ENCODE results near the gene UCP2. TPM values are rescaled to one million over a fixed set of nuclear protein-coding genes. Genes with fewer than 3 reads are reported as not detected.

Gene UCP2
- total and polyA plus RNA-seq, 9 of the 15 experiments (the other 6 are each of a cell fraction or from before 2014, with no cell fraction given), result 19.2 to 216 (median 87.9) TPM

DNA sequence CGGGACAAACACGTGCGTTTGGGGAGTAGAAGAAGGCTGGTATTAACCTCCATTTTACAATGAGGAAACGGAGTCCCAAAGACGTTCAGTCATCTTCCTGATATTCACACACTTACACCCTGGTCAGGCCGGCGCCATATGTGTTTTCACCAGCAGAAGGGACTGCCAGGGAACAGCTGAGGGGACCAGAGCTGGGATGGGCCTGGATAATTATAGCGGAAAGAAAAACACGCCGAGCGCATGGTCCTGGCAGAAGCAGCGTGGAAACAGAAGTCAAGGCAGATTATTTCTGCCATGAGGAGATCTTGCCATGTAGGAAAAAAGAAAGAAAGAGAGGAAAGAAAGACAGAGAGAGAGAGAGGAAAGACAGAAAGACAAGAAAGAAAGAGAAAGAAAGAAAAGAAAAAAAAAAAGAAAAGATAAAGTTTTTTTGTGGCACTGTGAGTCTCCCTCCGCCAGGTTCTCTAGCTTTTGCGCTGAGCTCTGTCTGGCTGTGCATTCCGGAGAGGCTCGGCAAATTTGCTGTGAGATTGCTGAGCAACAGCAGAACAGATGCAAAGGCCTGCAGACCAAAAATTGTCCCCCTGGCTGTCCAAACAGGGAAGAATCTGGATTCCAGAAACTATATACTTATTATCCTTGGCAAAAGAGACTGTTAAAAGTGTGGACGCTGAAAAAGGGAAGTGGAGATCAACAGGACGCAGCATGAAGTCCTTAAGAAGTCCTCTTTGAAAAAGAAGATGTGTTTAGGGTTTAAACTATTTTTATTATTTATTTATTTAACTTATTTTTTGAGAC, 1.3 kb upstream of the UCP2 start (continued):
- TF ChIP-seq ZNF764 (CRISPR knock-in tag; IDR thresholded peaks at IDR 0.05; ENCODE audit: low read depth) (no peak), NBN (IDR thresholded peaks at IDR 0.05; ENCODE audit: low read depth) (no peak), DIDO1 (tag; IDR thresholded peaks at IDR 0.05; ENCODE audit: low read depth) (0 out of 2 replicates have a peak, but pooled peaks have one; percentile 6), XRCC5 (IDR thresholded peaks at IDR 0.05; ENCODE audit: low read depth, low read length) (no peak), TAF9B (IDR thresholded peaks at IDR 0.05; ENCODE audit: partially characterized antibody) (no peak), STAT5B (CRISPR knock-in tag; IDR thresholded peaks at IDR 0.05) (no peak), RHOXF2B (CRISPR knock-in tag; conservative IDR thresholded peaks at IDR 0.05) (no peak), ZNF444 (CRISPR knock-in tag; IDR thresholded peaks at IDR 0.05) (no peak), PTRF (tag; IDR thresholded peaks at IDR 0.05) (no peak), C11orf30 (IDR thresholded peaks at IDR 0.05; ENCODE audit: low read depth) (no peak), PRMT5 (CRISPR knock-in tag; IDR thresholded peaks at IDR 0.05) (no peak), ZNF668 (CRISPR knock-in tag; IDR thresholded peaks at IDR 0.05) (no peak; the same call in 1 of the 2 replicates), TAF15 (IDR thresholded peaks at IDR 0.05; ENCODE audit: low read depth, low read length) (no peak), CXXC5 (CRISPR knock-in tag; IDR thresholded peaks at IDR 0.05) (no peak), ELF2 (CRISPR knock-in tag; IDR thresholded peaks at IDR 0.05) (no peak)
- TF ChIP-seq, protein P1, sequence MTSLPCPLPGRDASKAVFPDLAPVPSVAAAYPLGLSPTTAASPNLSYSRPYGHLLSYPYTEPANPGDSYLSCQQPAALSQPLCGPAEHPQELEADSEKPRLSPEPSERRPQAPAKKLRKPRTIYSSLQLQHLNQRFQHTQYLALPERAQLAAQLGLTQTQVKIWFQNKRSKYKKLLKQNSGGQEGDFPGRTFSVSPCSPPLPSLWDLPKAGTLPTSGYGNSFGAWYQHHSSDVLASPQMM (CRISPR knock-in tag; IDR thresholded peaks at IDR 0.05), result no peak
- TF ChIP-seq, protein P2, sequence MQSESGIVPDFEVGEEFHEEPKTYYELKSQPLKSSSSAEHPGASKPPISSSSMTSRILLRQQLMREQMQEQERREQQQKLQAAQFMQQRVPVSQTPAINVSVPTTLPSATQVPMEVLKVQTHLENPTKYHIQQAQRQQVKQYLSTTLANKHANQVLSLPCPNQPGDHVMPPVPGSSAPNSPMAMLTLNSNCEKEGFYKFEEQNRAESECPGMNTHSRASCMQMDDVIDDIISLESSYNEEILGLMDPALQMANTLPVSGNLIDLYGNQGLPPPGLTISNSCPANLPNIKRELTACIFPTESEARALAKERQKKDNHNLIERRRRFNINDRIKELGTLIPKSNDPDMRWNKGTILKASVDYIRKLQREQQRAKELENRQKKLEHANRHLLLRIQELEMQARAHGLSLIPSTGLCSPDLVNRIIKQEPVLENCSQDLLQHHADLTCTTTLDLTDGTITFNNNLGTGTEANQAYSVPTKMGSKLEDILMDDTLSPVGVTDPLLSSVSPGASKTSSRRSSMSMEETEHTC (IDR thresholded peaks at IDR 0.05), result no peak
- TF ChIP-seq, protein P3, sequence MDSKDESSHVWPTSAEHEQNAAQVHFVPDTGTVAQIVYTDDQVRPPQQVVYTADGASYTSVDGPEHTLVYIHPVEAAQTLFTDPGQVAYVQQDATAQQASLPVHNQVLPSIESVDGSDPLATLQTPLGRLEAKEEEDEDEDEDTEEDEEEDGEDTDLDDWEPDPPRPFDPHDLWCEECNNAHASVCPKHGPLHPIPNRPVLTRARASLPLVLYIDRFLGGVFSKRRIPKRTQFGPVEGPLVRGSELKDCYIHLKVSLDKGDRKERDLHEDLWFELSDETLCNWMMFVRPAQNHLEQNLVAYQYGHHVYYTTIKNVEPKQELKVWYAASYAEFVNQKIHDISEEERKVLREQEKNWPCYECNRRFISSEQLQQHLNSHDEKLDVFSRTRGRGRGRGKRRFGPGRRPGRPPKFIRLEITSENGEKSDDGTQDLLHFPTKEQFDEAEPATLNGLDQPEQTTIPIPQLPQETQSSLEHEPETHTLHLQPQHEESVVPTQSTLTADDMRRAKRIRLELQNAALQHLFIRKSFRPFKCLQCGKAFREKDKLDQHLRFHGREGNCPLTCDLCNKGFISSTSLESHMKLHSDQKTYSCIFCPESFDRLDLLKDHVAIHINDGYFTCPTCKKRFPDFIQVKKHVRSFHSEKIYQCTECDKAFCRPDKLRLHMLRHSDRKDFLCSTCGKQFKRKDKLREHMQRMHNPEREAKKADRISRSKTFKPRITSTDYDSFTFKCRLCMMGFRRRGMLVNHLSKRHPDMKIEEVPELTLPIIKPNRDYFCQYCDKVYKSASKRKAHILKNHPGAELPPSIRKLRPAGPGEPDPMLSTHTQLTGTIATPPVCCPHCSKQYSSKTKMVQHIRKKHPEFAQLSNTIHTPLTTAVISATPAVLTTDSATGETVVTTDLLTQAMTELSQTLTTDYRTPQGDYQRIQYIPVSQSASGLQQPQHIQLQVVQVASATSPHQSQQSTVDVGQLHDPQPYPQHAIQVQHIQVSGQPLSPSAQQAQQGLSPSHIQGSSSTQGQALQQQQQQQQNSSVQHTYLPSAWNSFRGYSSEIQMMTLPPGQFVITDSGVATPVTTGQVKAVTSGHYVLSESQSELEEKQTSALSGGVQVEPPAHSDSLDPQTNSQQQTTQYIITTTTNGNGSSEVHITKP (IDR thresholded peaks at IDR 0.05; ENCODE audit: partially characterized antibody), result no peak
- TF ChIP-seq, protein P4, sequence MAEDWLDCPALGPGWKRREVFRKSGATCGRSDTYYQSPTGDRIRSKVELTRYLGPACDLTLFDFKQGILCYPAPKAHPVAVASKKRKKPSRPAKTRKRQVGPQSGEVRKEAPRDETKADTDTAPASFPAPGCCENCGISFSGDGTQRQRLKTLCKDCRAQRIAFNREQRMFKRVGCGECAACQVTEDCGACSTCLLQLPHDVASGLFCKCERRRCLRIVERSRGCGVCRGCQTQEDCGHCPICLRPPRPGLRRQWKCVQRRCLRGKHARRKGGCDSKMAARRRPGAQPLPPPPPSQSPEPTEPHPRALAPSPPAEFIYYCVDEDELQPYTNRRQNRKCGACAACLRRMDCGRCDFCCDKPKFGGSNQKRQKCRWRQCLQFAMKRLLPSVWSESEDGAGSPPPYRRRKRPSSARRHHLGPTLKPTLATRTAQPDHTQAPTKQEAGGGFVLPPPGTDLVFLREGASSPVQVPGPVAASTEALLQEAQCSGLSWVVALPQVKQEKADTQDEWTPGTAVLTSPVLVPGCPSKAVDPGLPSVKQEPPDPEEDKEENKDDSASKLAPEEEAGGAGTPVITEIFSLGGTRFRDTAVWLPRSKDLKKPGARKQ (CRISPR knock-in tag; IDR thresholded peaks at IDR 0.05), result no peak

Measured in K562 (cell line).